IPS-18c (cell line): ENCODE measurements around the gene DACT2.
"Not testable (repeated sequence)": the region's sequence is repeated elsewhere in the genome, so short reads cannot be mapped to it uniquely, and the experiment has no call there.

Experiments used
- H3K4me3 ChIP-seq: 2 replicates; pipeline ENCODE4 v1.7.0; 2013; ENCODE audit warnings: low read depth, mild to moderate bottlenecking, low read length, moderate library complexity; ENCODE audit not compliant: insufficient read depth
- H3K9me3 ChIP-seq: one replicate; pipeline ENCODE4 v1.6.1; 2013; ENCODE audit warnings: mild to moderate bottlenecking, low read length, moderate library complexity; ENCODE audit not compliant: control insufficient read depth, insufficient read depth

The DACT2 gene

GRCh38 chr6:168319279-168320111, at the start of gene DACT2:
TSS of gene DACT2 (minus strand) at chr6:168319777. CDS start at chr6:168319633, 144 bp downstream.
- peaks cover 2% of the 10 kb centered on the region for H3K9me3 ChIP-seq
- H3K4me3 ChIP-seq, result peak within 1 kb of the TSS; percentile 52

GRCh38 chr6:168368936-168369335, 49.4 kb upstream of the DACT2 start:
- no peaks in the 10 kb centered on the region for H3K9me3 ChIP-seq
- no peak overlapping the region for H3K4me3 ChIP-seq

GRCh38 chr6:168368066-168368820, 48.7 kb upstream of the DACT2 start:
- no peaks in the 10 kb centered on the region for H3K9me3 ChIP-seq
- H3K4me3 ChIP-seq, result no peak overlapping the region

- no peak overlapping the region for H3K4me3 ChIP-seq
- H3K9me3 ChIP-seq, result no peaks in the 10 kb centered on the region
Observed at GRCh38 chr6:168367285-168367751, 47.7 kb upstream of the DACT2 start.

GRCh38 chr6:168366473-168366872, 46.9 kb upstream of the DACT2 start:
- Histone ChIP-seq H3K9me3 (no peaks in the 10 kb centered on the region), H3K4me3 (no peak overlapping the region)

- Histone ChIP-seq H3K9me3 (no peaks in the 10 kb centered on the region), H3K4me3 (no peak overlapping the region)
Observed at GRCh38 chr6:168365422-168366165, 46.0 kb upstream of the DACT2 start.

GRCh38 chr6:168364793-168365421, 45.3 kb upstream of the DACT2 start:
- H3K9me3 ChIP-seq, result no peaks in the 10 kb centered on the region

GRCh38 chr6:168363811-168364792, 44.5 kb upstream of the DACT2 start:
- H3K4me3 ChIP-seq, result no peak overlapping the region
- no peaks in the 10 kb centered on the region for H3K9me3 ChIP-seq

More at GRCh38 chr6:168364793-168365421, 45.3 kb upstream of the DACT2 start:
- no peak overlapping the region for H3K4me3 ChIP-seq

- H3K4me3 ChIP-seq, result no peak overlapping the region
- no peaks in the 10 kb centered on the region for H3K9me3 ChIP-seq
Observed at GRCh38 chr6:168363302-168363701, 43.7 kb upstream of the DACT2 start.

- no peak overlapping the region for H3K4me3 ChIP-seq
- no peaks in the 10 kb centered on the region for H3K9me3 ChIP-seq
Observed at GRCh38 chr6:168362276-168362990, 42.9 kb upstream of the DACT2 start.

- H3K4me3 ChIP-seq, result no peak overlapping the region
- no peaks in the 10 kb centered on the region for H3K9me3 ChIP-seq
Observed at GRCh38 chr6:168361766-168362165, 42.2 kb upstream of the DACT2 start.

GRCh38 chr6:168359794-168360193, 40.2 kb upstream of the DACT2 start:
- no peaks in the 10 kb centered on the region for H3K9me3 ChIP-seq

GRCh38 chr6:168358842-168359420, 39.4 kb upstream of the DACT2 start:
- H3K9me3 ChIP-seq, result no peaks in the 10 kb centered on the region

More at GRCh38 chr6:168359794-168360193, 40.2 kb upstream of the DACT2 start:
- H3K4me3 ChIP-seq, result no peak overlapping the region

GRCh38 chr6:168356872-168357271, 37.3 kb upstream of the DACT2 start:
- H3K9me3 ChIP-seq, H3K4me3 ChIP-seq: not testable (repeated sequence)

More at GRCh38 chr6:168358842-168359420, 39.4 kb upstream of the DACT2 start:
- no peak overlapping the region for H3K4me3 ChIP-seq
